ENCODE measurements around the gene RHOB.
"Not testable (repeated sequence)": the region's sequence is repeated elsewhere in the genome, so short reads cannot be mapped to it uniquely, and the experiment has no call there.

Gene RHOB

DNA sequence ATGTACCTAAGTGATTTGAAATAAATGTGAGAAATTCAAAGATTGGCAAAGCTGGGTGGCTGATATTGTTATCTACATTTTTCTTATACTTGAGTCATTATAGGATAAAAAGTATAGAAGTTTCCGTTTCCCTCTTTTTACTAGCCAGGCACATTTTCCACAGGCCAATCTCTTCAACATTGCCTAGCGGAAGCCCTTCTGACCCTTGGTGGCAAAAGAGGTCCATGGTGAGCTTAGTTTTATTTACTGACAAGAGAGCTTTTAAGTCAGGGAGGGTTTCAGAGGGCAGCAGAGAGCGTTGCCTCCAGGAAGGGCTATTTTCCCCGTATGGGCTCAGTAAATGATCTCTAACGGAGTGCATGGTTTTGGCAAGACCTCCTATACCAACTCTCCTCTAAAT, 15.1 kb upstream of the RHOB start:
- peaks cover 21% of the 10 kb centered on the region for H3K27me3 Mint-ChIP-seq (ENCODE audit: low read depth, poor library complexity)
- DNase-seq, result no peak
- H3K4me3 Mint-ChIP-seq, result no peak overlapping the region
- no peak overlapping the region for H3K27ac Mint-ChIP-seq
- no peaks in the 10 kb centered on the region for H3K36me3 Mint-ChIP-seq (ENCODE audit: low read depth)
- TF ChIP-seq, protein P1, sequence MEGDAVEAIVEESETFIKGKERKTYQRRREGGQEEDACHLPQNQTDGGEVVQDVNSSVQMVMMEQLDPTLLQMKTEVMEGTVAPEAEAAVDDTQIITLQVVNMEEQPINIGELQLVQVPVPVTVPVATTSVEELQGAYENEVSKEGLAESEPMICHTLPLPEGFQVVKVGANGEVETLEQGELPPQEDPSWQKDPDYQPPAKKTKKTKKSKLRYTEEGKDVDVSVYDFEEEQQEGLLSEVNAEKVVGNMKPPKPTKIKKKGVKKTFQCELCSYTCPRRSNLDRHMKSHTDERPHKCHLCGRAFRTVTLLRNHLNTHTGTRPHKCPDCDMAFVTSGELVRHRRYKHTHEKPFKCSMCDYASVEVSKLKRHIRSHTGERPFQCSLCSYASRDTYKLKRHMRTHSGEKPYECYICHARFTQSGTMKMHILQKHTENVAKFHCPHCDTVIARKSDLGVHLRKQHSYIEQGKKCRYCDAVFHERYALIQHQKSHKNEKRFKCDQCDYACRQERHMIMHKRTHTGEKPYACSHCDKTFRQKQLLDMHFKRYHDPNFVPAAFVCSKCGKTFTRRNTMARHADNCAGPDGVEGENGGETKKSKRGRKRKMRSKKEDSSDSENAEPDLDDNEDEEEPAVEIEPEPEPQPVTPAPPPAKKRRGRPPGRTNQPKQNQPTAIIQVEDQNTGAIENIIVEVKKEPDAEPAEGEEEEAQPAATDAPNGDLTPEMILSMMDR (IDR thresholded peaks at IDR 0.05), result no peak
- peaks cover 25% of the 10 kb centered on the region for H3K4me1 Mint-ChIP-seq
- H3K9me3 Mint-ChIP-seq, result no peaks in the 10 kb centered on the region

DNA sequence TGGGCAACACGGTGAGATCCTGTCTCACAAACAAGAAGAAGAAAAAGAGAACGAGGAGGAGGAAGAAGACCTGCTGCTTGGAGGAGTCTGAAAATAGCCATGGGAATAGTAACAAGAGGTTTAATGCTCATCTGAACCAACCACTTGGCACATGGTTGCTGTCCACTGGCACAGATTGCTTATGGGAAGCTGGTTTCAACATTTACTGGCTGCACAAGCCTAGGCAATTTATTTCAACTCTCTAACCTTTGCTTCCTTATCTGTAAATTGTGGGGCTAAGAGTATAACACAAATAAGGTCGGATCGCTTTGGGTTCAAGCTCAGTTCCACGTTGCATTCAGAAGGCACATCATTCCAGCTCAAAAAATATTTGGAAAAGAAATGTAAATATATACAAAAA, 14.2 kb upstream of the RHOB start:
- Mint-ChIP-seq H3K4me1 (peaks cover 25% of the 10 kb centered on the region), H3K4me3 (no peak overlapping the region), H3K9me3 (no peaks in the 10 kb centered on the region), H3K27ac (no peak overlapping the region), H3K36me3 (ENCODE audit: low read depth) (no peaks in the 10 kb centered on the region), H3K27me3 (ENCODE audit: low read depth, poor library complexity) (peaks cover 28% of the 10 kb centered on the region)
- TF ChIP-seq, protein P1 (IDR thresholded peaks at IDR 0.05), result no peak
- DNase-seq, result no peak

DNA sequence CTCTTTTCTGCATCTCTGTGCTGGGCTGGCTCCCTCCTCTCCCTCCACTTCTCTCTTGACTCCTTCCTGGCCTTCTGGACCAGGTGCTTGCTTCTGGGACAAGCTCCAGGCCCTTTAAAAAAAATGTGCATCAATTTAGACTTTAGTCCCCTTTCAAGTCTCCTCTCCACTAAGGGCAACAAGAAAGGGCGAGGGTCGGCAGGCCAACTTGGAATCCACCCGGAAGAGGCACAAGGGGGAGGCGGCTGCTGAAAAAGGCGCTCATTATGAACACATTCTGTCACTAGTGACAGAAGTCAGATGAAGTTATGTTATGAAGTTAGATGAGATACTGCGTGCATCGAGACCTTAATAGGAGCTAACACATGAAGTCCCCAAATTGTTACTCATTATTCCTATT, 13.6 kb upstream of the RHOB start:
- peaks cover 25% of the 10 kb centered on the region for H3K4me1 Mint-ChIP-seq
- no peak overlapping the region for H3K4me3 Mint-ChIP-seq
- DNase-seq, result no peak
- no peak overlapping the region for H3K27ac Mint-ChIP-seq
- TF ChIP-seq, protein P1 (IDR thresholded peaks at IDR 0.05), result no peak
- H3K9me3 Mint-ChIP-seq, result no peaks in the 10 kb centered on the region
- H3K27me3 Mint-ChIP-seq (ENCODE audit: low read depth, poor library complexity), result peaks cover 28% of the 10 kb centered on the region
- H3K36me3 Mint-ChIP-seq (ENCODE audit: low read depth), result no peaks in the 10 kb centered on the region

DNA sequence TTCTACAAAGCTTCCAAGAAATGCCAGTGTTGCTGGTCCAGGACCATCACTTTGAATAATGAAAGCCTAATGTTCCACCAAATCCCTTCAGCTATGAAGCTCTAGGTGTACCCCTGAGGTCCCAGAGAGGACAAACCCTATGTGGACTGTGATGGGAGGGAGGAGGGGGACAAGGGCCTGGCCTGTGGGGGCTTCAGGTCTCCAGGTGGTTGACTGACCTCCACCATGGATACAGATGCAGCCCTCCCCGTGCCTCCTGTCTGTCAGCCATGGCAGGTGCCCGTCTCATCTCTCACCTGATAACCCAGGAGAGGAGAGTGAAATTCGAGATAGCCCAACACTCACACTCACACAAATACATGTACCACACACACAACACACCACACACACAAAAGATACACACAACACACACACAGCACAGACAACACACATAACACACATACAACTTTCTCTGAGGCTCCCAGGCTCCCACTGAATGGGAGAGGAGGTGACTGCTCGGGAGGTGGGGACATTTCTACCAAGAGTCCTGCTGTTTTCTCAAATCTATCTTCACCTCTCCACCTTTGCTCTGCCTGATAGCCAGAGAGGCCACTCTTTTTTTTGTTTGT, 12.8 kb upstream of the RHOB start:
- Mint-ChIP-seq H3K4me1 (peaks cover 25% of the 10 kb centered on the region), H3K9me3 (no peaks in the 10 kb centered on the region), H3K36me3 (ENCODE audit: low read depth) (no peaks in the 10 kb centered on the region), H3K4me3 (no peak overlapping the region), H3K27ac (no peak overlapping the region), H3K27me3 (ENCODE audit: low read depth, poor library complexity) (peaks cover 36% of the 10 kb centered on the region)
- DNase-seq, result no peak
- TF ChIP-seq, protein P1 (IDR thresholded peaks at IDR 0.05), result no peak

DNA sequence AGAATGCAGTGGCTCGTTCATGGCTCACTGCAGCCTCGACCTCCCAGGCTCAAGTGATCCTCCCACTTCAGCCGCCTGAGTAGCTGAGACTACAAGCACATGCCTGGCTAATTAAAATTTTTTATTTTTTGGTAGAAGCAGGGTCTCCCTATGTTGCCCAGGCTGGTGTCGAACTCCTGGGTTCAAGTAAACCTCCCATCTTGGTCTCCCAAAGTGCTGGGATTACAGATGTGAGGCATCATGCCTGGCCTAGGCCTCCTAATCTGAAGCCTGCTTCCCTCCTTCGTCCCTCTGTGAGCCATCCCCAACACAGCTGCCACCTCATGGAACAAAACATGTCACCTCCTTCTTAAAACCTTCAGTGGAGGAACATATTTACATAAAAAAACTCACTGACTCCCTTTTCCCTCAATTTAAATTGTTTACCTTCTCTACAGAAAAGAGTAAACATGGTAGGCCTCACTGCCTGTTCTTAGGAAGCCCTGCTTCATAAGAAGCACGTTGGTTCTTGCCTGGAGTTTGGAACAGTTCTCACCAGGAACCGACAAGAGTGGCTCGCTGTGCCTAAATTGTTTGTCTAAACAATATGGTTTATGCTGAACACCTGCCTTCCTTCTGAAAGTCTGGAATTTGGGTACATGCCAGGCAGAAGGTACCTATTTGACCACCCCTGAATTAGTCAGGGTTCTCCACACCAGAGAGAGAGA, 12.1 kb upstream of the RHOB start:
- DNase-seq, result no peak
- Mint-ChIP-seq H3K4me1 (peaks cover 25% of the 10 kb centered on the region), H3K4me3 (no peak overlapping the region), H3K27me3 (ENCODE audit: low read depth, poor library complexity) (peaks cover 43% of the 10 kb centered on the region), H3K36me3 (ENCODE audit: low read depth) (no peaks in the 10 kb centered on the region), H3K27ac (no peak overlapping the region), H3K9me3 (no peaks in the 10 kb centered on the region)
- TF ChIP-seq, protein P1 (IDR thresholded peaks at IDR 0.05), result no peak

DNA sequence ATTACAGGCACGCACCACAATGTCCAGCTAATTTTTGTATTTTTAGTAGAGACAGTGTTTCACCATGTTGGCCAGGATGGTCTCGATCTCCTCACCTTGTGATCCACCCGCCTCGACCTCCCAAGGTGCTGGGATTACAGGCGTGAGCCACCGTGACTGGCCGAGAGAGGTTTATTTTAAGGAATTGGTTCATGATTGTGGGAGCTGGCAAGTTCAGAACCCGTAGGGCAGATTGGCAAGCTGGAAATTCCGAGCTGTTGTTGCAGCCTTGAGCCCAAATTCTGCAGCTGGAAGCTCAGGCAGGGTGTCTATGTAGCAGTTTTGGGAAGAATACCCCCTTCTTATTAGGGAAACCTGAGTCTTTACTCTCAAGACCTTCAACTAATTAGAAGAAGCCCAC, 11.4 kb upstream of the RHOB start:
- H3K4me3 Mint-ChIP-seq; H3K9me3 Mint-ChIP-seq; H3K27ac Mint-ChIP-seq; H3K36me3 Mint-ChIP-seq (ENCODE audit: low read depth); DNase-seq: not testable (repeated sequence)
- Mint-ChIP-seq H3K27me3 (ENCODE audit: low read depth, poor library complexity) (peaks cover 44% of the 10 kb centered on the region), H3K4me1 (peaks cover 25% of the 10 kb centered on the region)
